SH-SY5Y (cell line): ENCODE results near the gene ZNF140.

Experiments
- GATA2 ChIP-seq: IDR thresholded peaks from 2 replicates; pipeline ENCODE4 v1.6.1; 2011; ENCODE audit warnings: mild to moderate bottlenecking, low read depth, low read length
- GATA3 ChIP-seq: IDR thresholded peaks from 2 replicates; pipeline ENCODE4 v1.6.1; 2011; ENCODE audit warnings: low read depth, mild to moderate bottlenecking, low read length, moderate library complexity

- TF ChIP-seq GATA3 (no peak), GATA2 (no peak)
Observed at GRCh38 chr12:133130038-133130807, 49.5 kb downstream of the ZNF140 start, which contains the start of the genes ZNF10 and ZNF891.
